Femur (tissue), 1 donor: Measurements from ENCODE around the gene POLR1E.
A peak's percentile ranks its signal among the peaks of the same experiment; 100 is the strongest.
"Not testable (repeated sequence)": the region's sequence is repeated elsewhere in the genome, so short reads cannot be mapped to it uniquely, and the experiment has no call there.

Source experiments
- DNase-seq: peaks from one replicate; pipeline ENCODE4 v3.0.0-alpha.2; 2017

Gene POLR1E

DNA sequence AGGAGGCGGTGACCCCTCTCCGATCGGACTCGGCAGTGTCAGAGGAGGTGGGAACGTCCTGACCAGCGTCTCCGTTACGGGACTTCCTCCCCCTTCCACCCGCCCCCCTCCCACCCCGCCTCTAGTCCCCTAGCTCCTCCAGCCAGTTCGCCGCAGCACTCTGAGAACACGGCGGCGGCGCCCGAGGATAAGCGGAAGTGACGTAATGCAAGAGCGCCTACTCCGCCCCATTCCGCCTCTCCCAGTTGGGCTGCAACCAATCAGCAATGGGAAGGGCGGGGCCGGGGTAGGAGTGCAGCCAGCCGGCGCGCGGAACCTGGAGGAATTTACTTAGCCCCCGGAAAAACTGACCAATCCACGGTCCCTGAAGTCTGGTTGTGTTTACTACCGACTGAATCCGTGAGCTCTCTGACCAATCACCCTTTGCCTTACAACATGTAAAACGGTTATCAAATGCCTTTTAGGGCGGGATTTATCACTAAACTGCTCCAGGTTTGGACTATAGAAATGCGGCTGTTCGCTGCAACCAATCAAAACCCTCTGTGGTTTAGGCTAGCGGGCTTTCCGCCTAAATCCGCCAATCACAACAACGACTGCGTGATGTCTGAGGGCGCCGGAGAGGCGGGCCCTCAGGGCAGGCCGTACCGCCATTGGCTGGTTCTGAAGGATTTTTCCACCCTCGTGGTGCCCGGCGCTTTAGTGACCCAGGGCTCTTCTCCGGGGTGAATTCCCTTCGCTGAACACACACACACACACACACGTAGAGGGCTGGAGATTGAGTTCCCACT lies 20.3 kb upstream of the POLR1E start, which contains the start of gene ZBTB5:
Gene ZBTB5, minus strand, starts transcription at position 202 of the 788 bp plus-strand sequence. CDS start 22,899 bp downstream, outside the sequence.
- peak; percentile 100 for DNase-seq

DNA sequence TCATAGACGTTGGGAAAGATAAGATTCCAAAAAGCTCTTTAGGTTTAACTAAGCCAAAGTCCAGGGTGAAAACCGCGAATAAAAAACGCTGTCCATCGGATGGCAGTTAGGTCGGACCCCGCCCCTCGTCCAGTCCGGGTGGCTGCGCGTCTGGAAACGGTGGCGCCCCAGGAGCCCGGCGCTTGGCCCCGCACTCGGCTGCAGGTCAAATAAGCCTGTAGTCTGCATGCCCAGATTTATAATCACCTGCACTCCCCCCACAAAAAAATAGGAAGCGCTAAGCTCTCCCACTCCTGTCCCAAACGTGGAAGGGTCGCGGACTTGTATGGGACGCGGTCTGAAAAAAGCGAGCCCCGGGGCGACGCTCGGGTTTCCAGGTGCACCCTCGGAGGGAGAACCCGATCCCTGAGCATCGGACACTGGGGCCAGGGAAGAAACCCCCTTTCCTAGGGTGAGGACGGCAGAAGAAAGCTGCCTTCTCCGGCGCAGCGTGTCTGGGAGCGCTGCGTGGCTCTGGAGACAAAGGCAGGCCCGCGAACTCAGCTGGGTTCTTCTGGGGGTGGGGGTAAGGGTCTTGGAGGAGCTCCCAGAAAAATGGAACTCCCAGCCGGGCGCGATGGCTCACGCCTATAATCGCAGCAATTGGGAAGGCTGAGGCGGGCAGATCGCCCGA lies 19.6 kb upstream of the POLR1E start:
- DNase-seq, result peak; percentile 92

DNA sequence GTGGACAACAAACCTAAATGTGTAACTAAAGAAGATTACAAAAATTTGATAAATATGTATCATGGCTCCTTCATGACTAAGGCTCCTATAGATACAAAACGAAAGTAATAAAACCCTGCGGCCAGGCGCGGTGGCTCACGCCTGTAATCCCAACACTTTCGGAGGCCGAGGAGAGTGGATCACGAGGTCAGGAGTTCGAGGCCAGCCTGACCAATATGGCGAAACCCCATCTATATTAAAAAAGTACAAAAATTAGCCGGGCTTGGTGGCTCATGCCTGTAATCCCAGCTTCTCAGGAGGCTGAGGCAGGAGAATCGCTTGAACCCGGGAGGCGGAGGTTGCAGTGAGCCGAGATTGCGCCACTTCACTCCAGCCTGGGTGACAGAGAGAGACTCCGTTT lies 18.2 kb upstream of the POLR1E start:
- not testable (repeated sequence) for DNase-seq

DNA sequence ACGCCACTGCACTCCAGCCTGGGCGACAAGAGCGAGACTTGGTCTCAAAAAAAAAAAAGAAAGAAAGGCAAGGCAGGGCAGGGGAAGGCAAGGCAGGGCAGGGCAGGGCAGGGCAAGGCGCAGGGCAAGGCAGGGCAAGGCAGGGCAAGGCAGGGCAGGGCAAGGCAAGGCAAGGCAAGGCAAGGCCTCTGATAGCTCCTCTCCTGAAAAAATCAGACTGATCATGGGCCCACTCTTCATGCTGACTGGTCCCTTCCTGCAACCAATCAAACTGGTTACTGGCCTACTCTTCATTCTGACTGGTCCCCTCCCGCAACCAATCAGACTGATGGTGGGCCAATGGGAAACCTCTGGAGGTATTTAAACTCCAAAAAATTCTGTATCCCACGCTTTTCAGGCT lies 17.1 kb upstream of the POLR1E start:
- no peak for DNase-seq

DNA sequence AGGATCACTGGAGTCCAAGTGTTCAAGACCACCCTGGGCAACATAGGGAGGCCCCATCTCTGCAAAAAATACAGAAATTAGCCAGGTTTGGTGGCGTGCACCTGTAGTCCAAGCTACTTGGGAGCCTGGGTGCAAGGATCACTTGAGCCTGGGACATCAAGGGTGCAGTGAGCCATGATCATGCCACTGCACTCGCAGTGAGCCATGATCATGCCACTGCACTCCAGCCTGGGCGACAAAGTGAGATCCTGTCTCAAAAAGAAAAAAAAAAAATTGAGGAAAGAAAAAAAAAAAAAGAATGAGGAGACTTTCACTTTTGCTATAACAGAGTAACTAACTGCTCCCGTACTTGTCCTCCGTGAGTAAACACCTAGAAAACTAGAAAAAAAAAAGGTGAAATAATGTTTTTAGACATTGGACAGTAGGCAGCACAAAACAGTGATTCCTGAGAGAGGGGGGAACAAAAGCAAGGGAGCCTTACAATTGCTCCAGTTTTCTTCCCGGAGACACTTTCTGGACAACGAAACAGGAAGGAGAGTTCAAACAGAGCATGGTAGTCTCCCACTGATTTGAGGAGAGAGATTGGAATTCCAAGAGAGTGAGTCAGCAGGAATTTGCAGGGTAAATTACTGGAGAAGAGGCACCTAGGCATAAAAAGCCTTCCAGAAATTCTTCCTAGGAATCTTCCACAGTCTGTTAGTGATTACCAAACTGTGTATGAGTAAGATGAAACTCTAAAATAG lies 13.6 kb upstream of the POLR1E start:
- DNase-seq, result no peak

DNA sequence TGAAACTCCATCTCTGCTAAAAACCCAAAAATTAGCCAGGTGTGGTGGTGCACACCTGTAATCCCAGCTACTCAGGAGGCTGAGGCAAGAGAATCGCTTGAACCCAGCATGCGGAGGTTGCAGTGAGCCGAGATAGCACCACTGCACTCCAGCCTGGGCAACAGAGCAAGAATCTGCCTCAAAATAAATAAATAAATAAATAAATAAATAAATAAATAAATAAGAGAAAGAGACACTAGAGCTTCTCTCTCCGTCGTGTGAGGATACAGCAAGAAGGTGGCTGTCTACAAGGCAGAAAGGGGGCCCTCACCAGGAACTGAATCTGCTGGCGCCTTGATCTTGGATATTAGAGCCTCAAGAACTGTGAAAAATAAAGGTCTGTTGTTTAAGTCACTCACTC lies 11.8 kb upstream of the POLR1E start:
- not testable (repeated sequence) for DNase-seq

DNA sequence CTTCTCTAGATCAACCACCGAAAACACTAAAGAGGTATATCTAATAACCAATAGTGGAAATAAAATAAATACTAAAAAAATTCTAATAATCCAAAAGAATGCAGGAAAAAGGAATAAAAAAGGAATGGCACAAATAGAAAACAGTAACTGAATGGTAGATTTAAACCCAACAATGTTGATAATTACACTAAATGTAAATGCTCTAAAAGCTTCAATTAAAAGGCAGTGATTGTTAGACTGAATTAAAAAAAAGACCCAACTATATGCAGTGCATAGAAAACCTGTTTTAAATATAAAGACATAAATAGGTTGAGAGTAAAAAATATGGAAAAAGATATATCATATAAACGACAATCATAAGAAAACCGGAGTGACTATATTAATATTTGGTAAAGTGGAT lies 11.3 kb upstream of the POLR1E start:
- DNase-seq, result no peak

DNA sequence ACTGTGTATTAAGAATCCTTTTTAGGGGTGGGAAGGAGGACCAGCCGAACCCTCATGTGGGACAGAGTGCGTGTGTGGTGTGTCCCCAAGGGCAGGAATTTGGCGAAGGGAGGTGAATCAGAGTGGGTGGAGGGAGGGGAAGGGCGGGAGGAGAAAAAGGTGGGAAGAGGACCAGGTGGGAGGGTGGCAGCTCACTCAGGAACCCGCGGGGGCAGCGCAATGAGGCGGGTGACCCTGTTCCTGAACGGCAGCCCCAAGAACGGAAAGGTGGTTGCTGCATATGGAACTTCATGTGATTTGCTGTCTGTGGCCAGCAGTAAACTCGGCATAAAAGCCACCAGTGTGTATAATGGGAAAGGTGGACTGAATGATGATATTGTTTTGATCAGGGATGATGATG lies 8.8 kb upstream of the POLR1E start:
- DNase-seq, result no peak

DNA sequence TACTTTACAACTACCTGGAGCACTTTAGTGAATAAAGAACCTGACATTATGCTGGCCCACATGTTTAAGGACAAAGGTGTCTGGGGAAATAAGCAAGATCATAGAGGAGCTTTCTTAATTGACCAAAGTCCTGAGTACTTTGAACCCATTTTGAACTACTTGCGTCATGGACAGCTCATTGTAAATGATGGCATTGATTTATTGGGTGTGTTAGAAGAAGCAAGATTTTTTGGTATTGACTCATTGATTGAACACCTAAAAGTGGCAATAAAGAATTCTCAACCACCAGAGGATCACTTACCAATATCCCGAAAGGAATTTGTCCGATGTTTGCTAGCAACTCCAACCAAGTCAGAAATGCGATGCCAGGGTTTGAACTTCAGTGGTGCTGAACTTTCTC lies 8.3 kb upstream of the POLR1E start:
- DNase-seq, result not testable (repeated sequence)

DNA sequence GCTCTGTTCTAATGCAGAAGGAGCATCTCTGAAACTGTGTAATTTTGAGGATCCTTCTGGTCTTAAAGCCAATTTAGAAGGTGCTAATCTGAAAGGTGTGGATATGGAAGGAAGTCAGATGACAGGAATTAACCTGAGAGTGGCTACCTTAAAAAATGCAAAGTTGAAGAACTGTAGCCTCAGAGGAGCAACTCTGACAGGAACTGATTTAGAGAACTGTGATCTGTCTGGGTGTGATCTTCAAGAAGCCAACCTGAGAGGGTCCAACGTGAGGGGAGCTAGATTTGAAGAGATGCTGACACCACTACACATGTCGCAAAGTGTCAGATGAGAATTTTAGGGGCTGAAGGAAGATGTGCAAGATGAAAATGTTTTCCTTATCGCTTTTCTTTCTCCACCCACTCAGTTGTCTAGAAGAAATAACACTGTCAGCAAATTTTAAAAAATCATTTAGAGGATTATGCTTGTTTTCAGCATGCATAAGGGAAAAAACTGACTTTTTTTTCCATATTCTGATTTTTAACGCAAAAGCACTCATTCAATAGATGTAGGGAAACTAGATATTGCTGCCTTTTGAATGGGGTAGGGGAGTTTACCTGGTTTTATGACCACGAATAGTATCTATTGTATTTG lies 7.6 kb upstream of the POLR1E start:
- DNase-seq, result not testable (repeated sequence)

DNA sequence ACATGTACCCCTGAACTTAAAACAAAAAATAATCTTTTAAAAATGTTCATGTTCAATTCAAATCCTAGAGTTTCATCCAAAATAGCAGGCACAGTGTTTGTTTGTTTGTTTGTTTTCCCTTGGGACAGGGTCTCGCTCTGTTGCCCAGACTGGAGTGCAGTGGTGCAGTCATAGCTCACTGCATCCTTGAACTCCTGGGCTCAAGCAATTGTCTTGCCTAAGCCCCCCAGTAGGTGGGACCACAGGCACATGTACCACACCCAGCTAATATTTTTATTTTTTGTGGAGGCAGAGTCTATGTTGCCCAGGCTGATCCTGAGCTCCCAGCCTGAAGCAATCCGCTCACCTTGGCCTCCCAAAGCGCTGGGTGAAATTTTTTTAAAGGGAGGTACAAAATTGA lies 5.0 kb upstream of the POLR1E start:
- no peak for DNase-seq

DNA sequence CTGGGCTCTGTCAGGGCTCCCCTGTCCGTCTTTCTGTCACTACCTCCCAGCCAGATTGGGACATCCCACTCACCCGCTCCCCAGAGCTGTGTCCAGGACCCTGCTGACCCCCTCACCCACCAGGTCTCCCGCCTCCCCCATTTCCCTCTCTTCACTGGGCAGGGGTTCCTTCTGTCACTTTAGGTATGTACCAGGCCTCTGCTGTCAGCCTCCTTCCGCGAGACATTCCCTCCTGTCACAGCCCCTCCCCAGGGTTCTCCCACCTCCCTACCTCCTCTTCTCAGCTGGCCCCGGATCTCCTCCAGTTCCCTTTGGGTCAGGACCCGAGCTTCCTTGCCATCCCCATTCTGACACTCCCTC lies 488 bp downstream of the POLR1E start:
- DNase-seq, result no peak

DNA sequence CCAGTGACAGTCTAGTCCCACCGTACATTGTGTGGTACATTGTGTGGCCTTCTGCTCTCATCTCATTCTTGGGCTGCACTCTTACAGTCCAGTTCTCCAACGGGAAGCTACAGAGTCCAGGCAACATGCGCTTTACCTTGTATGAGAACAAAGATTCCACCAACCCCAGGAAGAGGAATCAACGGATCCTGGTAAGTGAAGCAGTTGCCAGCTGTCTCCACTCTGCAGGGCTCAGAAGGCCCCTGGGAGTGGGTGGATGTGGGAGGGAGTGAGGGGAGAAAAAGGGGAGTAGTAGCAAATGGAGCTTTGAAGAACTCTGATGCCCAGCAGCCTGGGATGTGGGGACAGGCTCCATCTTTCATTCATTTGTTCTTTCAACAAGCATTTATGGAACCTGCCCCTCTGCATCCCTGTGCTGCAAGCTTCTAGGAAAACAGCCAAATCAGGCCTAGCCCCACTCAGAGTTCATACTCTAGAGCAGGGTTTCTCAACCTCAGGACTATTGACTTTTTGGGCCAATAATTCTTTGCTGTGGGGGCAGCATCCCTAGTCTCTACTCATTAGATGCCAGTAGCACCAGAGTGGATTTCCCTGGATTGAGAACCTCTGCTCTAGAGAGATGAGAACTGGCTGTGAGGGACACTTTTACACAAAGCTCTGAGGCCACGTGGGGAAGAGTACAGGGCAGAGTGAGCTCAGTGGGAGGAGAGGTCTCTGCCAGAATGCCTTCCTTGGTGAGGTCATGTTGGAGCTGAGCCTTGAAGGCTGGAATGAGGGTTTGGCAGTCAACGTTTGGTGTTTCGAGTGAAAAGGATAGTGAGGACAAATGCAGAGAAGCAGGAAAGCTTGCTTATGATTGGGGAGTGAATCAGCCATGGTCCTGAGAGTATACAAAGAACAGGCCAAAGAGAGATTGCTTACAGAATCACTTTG lies 1.1 kb downstream of the POLR1E start:
- peak; percentile 83 for DNase-seq

DNA sequence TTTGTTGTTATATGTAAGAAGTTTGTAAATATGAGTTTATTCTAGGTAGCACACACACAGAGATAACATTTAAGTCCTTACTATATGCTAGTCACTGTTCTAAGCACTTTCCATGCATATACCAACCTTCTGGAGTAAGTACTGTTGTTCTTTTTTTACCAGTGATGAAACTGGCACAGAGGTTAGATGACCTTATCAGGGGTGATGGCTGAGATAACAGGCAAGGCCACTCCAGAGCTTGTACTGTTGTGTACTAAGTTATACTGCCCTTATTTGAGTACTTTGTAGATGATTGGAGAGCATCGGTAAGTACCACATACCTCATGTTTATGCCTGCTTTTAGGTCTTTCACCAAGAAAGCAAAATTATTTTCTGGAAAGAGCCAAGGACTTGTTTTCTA lies 6.2 kb downstream of the POLR1E start:
- no peak for DNase-seq

DNA sequence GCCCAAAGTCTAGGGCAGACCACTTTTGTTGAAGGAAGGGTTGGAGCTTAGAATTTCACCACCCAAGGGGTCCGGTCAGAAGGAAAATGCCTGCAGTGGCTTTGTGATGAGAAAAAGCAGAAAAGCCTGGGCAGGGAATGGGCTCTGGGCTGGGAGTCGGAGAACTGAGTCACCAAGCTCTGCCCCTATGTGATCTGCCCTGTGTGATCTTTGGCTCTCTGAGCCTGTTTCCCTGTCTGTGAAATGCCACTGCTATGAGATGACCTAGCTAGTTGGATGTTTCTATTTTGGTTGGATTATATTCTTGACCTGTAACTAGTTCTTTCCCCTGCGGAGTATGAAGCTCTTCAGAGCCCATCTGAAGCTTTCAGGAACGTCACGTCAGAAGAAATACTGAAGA lies 9.8 kb downstream of the POLR1E start:
- no peak for DNase-seq

DNA sequence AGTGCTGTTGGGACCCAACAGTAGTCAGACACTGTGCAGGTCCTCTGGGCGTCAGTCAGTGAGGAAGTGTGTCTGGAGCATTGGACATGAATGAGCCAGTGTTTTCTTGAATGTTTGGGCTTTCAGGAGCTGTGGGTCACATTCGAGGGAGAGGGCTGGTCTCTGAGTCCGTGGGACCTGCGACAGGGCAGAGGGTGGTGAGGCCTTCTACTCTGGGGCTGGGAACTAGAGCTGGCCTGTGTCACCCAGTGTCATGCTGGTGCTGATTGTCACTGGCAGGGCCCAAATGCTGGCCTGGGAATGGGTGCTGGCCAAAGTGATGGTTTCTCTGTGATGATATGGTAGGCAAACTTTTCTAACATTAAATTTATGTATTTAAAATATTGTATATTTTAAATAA lies 10.3 kb downstream of the POLR1E start:
- no peak for DNase-seq

DNA sequence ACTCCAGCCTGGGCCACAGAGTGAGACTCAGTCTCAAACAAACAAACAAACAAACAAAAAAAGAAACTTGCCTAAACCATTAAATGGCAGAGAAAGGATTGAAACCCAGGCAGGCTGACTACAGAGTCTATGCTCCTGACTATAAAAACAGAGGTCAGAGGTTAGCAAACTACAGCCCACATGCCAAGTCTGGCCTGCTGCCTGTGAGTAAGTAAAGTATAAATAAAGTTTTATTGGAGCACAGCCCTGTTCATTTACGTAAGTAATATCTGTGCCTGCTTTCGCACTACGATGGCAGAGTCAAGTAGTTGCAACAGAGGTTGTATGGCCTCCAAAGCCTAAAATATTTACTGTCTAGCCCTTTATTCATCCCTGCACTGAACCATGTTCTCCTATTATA lies 11.6 kb downstream of the POLR1E start:
- DNase-seq, result no peak

DNA sequence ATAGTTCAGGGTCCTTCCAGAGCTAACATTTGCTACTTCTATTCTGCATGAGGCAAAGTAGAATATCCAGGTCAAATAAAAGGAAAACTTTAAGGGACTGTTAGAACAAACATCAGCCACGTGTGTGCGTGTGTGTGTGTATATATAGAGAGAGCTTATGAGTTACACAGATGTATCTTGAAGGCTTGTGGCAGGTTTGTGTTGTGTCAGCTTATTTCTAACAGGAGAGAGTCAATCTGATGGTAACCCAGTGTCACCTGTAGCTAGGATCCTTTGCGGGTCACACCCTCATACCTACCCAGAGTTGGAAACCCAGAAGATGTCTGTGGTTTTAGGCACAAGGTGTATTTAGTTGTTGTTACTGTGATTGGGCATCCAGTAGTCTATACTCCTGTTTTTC lies 12.7 kb downstream of the POLR1E start:
- DNase-seq, result no peak

DNA sequence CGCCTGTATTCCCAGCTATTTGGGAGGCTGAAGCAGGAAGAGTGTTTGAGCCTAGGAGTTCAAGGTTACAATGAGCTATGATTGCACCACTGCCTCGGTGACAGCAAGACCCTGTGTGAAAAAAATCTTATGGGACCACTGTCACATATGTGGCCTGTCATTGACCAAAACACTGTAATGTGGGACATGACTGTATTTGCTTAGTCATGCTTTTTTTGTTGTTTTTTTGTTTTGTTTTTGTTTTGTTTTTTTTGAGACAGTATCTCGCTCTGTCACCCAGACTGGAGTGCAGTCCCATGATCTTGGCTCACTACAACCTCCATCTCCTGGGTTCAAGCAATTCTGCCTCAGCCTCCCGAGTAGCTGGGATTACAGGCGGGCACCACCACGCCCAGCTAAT lies 13.5 kb downstream of the POLR1E start:
- DNase-seq, result no peak

DNA sequence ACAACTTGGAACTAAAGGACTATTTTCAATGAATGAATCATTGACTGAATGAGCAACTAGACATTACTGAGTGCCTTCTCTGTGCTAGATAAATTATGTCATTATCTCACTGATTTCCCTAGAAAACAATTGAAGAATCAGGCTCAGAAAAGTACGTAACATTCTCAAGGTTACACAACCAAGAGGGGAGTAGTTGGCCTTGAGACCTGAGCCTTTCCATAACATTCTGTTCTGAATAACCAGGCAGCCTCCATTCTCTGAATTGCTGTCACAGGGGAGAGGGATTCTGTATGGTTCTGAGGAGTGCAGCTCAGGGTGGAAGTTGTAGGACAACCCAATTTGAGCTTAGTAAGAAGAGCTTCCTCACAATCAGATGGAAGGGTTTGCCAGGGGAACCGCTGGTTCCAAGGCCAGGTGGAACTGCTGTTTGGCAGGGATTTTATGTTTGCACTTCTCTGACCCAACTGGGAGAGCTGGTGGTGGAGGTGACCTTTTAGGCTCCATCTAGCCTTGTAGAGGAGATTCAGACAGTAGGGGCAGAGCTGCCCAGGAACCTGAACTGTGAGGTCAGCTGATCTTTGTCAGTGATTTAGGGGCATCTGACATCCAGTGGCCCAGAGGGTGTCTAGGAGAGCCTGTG lies 16.3 kb downstream of the POLR1E start:
- no peak for DNase-seq

DNA sequence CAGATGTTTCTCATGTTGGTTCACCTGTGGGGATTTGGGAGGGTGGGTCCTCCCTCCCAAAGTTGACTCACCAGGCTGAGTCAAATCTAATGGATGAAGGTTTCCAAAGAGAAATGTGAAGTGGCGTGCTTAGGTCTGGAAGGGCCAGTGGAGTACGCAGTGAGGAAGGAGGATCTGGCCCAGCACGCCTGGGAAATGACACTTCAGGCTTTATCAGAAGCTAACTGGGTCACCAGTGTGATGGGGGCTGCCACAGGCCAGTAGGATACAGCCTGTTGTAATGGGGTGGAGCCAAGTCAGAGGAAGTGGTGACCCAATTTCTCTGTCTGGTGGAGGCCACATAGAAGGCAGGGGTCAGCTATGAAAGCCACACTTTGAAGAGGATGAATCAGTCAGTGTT lies 18.0 kb downstream of the POLR1E start:
- no peak for DNase-seq

DNA sequence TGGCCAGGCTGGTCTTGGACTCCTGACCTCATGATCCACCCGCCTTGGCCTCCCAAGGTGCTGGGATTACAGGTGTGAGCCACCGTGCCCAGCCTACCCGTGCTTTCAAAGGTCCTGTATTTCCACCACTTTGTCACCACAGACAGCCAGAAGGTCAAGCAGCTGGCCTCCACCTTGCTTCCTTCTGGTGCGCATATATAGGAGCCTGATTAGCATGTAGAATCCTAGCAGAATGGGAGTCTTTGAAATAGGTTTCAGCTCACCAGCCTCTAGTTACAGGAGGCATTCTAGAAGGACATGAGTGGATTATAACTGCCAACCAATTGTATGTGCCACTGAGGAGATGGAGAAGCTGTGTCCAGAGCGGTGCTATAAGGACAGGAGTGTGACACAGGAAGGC lies 18.9 kb downstream of the POLR1E start:
- no peak for DNase-seq
